ENCODE results near the gene NODAL. TPM values are rescaled to one million over a fixed set of nuclear protein-coding genes. Genes with fewer than 3 reads are reported as not detected.

NODAL gene
- total RNA-seq, 1 experiment from 2014 or later = 57.0 TPM

DNA sequence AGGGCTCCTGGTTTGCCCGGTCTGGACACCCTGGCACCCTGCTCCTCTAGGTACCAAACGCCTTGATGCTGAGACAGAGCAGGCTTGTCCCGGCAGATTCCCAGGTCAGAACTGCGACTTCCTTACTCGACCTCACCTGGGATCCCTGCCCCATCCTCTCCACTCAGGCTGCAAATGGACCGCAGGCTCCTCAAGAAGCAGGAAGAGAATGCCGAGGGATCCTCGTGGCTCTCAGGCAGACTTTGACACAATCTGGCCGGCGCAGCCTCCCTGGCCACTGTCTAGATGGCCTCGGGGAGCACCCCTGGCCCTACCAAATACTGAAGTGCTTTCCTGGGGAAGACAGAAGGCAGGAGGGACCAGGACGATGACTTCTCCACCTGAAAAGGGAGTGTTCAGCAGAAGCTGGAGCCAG is 421 bp upstream of the NODAL start:
- H3K36me3 Mint-ChIP-seq = peaks cover 6% of the 10 kb centered on the region
- ChIA-PET CTCF (interaction anchor here (0.6 to 2.4 kb wide), 15 partner anchors 11 to 296 kb away, joined by 3 to 19 read pairs (median 4); partner anchors contain the start of genes EIF4EBP2 and TYSND1), POLR2A (interaction anchor here (0.8 to 1.7 kb wide), 6 partner anchors 13 to 54 kb away, joined by 3 to 16 read pairs (median 5); partner anchors contain the start of genes EIF4EBP2 and PALD1)
- peaks cover 74% of the 10 kb centered on the region for H3K4me1 Mint-ChIP-seq
- H3K9me3 Mint-ChIP-seq = no peaks in the 10 kb centered on the region
- ATAC-seq (peak; percentile 20), DNase-seq (ENCODE audit: low spot score) (peak; percentile 55)
- no peak for TF ChIP-seq HMGA2 (CRISPR knock-in tag; IDR thresholded peaks at IDR 0.05)
- TF ChIP-seq ZNF263 (CRISPR knock-in tag; IDR thresholded peaks at IDR 0.05; ENCODE audit: low read depth) = peak; percentile 32; the same call in 1 of the 2 replicates
- peaks cover 19% of the 10 kb centered on the region for H3K27me3 Mint-ChIP-seq (ENCODE audit: low read depth)
- H3K4me3 Mint-ChIP-seq = peak overlapping the region; percentile 77
- peak overlapping the region; percentile 95 for H3K27ac Mint-ChIP-seq

DNA sequence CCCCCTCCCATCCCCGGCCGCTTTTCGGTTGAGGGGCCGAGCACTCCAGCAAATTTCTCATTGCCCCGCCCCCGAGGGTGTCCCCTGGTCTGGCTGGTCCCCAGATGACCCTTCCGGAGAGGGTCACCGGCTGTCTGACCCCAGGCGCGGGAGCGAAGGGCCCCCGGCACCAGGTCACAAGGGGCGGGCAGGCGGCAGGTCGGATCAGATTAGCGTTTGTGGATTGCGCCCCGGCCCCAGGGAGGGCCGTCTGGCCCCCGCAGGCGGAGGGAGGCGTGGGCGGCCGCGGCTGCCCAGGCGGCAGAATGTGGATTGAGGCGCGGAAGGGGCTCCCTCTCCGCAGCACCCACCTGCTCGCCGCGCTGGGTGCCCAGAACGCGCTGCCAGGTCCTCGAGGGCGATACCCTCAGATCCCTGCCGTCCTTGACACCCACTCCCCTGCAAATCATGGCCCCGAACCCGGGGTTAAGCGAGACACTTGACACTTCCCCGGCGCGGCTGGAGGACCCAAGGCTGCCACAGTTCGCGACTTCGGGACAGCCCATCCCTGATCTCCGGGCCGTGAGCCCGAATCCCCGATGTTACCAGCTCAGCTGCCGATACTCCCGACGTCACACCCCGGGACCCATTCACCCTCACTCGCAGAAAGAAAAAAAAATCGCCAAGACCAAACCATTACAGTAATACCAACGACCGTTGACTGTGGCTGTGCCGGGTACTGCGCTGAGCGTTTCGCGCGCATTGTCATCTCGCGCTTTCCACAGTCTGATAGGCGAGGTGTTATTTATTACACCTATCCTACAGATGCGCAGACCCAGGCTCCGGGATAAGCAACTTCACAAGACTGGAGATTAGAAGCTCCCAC is 953 bp downstream of the NODAL start:
- CTCF ChIA-PET = interaction anchor here (0.6 to 1.1 kb wide), 5 partner anchors 10 to 218 kb away, joined by 3 to 5 read pairs (median 4); no protein-coding TSS in a partner anchor
- POLR2A ChIA-PET = interaction anchor here (0.9 kb wide), 1 partner anchor 15 kb away, joined by 4 read pairs; no protein-coding TSS in a partner anchor
- peak overlapping the region; percentile 92 for H3K27ac Mint-ChIP-seq
- ATAC-seq (peak; percentile 3), DNase-seq (ENCODE audit: low spot score) (peak; percentile 63)
- H3K4me1 Mint-ChIP-seq = peaks cover 67% of the 10 kb centered on the region
- H3K4me3 Mint-ChIP-seq = peak overlapping the region; percentile 77
- no peaks in the 10 kb centered on the region for H3K9me3 Mint-ChIP-seq
- H3K36me3 Mint-ChIP-seq = peaks cover 9% of the 10 kb centered on the region
- peaks cover 19% of the 10 kb centered on the region for H3K27me3 Mint-ChIP-seq (ENCODE audit: low read depth)
- TF ChIP-seq ZNF317 (CRISPR knock-in tag; IDR thresholded peaks at IDR 0.05; ENCODE audit: borderline replicate concordance, low read depth) (no peak), GRHL2 (CRISPR knock-in tag; IDR thresholded peaks at IDR 0.05; ENCODE audit: insufficient replicate concordance, severe bottlenecking) (no peak), TEAD4 (CRISPR knock-in tag; IDR thresholded peaks at IDR 0.05) (no peak), GABPB1 (CRISPR knock-in tag; IDR thresholded peaks at IDR 0.05) (no peak), SP1 (CRISPR knock-in tag; conservative IDR thresholded peaks at IDR 0.05) (no peak; the same call in 1 of the 2 replicates), IRF2 (CRISPR knock-in tag; IDR thresholded peaks at IDR 0.05; ENCODE audit: borderline replicate concordance, low read depth) (no peak), GTF2I (CRISPR knock-in tag; conservative IDR thresholded peaks at IDR 0.05) (no peak), MXD4 (CRISPR knock-in tag; IDR thresholded peaks at IDR 0.05; ENCODE audit: borderline replicate concordance) (no peak), NFE2L1 (CRISPR knock-in tag; IDR thresholded peaks at IDR 0.05) (no peak), TEAD1 (CRISPR knock-in tag; IDR thresholded peaks at IDR 0.05) (no peak), ZNF232 (CRISPR knock-in tag; IDR thresholded peaks at IDR 0.05) (peak; percentile 44; the same call in 1 of the 2 replicates), ZNF416 (CRISPR knock-in tag; IDR thresholded peaks at IDR 0.05) (no peak), ZNF219 (CRISPR knock-in tag; IDR thresholded peaks at IDR 0.05; ENCODE audit: borderline replicate concordance) (no peak), FOXP1 (CRISPR knock-in tag; IDR thresholded peaks at IDR 0.05; ENCODE audit: borderline replicate concordance) (peak; percentile 40; the same call in 1 of the 2 replicates), OVOL2 (CRISPR knock-in tag; IDR thresholded peaks at IDR 0.05; ENCODE audit: borderline replicate concordance) (no peak), FOXK1 (CRISPR knock-in tag; IDR thresholded peaks at IDR 0.05) (no peak)
- TF ChIP-seq, protein P1, sequence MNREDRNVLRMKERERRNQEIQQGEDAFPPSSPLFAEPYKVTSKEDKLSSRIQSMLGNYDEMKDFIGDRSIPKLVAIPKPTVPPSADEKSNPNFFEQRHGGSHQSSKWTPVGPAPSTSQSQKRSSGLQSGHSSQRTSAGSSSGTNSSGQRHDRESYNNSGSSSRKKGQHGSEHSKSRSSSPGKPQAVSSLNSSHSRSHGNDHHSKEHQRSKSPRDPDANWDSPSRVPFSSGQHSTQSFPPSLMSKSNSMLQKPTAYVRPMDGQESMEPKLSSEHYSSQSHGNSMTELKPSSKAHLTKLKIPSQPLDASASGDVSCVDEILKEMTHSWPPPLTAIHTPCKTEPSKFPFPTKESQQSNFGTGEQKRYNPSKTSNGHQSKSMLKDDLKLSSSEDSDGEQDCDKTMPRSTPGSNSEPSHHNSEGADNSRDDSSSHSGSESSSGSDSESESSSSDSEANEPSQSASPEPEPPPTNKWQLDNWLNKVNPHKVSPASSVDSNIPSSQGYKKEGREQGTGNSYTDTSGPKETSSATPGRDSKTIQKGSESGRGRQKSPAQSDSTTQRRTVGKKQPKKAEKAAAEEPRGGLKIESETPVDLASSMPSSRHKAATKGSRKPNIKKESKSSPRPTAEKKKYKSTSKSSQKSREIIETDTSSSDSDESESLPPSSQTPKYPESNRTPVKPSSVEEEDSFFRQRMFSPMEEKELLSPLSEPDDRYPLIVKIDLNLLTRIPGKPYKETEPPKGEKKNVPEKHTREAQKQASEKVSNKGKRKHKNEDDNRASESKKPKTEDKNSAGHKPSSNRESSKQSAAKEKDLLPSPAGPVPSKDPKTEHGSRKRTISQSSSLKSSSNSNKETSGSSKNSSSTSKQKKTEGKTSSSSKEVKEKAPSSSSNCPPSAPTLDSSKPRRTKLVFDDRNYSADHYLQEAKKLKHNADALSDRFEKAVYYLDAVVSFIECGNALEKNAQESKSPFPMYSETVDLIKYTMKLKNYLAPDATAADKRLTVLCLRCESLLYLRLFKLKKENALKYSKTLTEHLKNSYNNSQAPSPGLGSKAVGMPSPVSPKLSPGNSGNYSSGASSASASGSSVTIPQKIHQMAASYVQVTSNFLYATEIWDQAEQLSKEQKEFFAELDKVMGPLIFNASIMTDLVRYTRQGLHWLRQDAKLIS (CRISPR knock-in tag; IDR thresholded peaks at IDR 0.05; ENCODE audit: borderline replicate concordance) = no peak
- TF ChIP-seq, protein P2, sequence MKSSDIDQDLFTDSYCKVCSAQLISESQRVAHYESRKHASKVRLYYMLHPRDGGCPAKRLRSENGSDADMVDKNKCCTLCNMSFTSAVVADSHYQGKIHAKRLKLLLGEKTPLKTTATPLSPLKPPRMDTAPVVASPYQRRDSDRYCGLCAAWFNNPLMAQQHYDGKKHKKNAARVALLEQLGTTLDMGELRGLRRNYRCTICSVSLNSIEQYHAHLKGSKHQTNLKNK (CRISPR knock-in tag; IDR thresholded peaks at IDR 0.05) = no peak
- TF ChIP-seq, protein P3, sequence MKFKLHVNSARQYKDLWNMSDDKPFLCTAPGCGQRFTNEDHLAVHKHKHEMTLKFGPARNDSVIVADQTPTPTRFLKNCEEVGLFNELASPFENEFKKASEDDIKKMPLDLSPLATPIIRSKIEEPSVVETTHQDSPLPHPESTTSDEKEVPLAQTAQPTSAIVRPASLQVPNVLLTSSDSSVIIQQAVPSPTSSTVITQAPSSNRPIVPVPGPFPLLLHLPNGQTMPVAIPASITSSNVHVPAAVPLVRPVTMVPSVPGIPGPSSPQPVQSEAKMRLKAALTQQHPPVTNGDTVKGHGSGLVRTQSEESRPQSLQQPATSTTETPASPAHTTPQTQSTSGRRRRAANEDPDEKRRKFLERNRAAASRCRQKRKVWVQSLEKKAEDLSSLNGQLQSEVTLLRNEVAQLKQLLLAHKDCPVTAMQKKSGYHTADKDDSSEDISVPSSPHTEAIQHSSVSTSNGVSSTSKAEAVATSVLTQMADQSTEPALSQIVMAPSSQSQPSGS (CRISPR knock-in tag; IDR thresholded peaks at IDR 0.05; ENCODE audit: borderline replicate concordance, low read depth) = no peak
- TF ChIP-seq, protein P4, sequence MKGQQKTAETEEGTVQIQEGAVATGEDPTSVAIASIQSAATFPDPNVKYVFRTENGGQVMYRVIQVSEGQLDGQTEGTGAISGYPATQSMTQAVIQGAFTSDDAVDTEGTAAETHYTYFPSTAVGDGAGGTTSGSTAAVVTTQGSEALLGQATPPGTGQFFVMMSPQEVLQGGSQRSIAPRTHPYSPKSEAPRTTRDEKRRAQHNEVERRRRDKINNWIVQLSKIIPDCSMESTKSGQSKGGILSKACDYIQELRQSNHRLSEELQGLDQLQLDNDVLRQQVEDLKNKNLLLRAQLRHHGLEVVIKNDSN (CRISPR knock-in tag; IDR thresholded peaks at IDR 0.05) = peak; percentile 35; the same call in 1 of the 2 replicates
- TF ChIP-seq, protein P5, sequence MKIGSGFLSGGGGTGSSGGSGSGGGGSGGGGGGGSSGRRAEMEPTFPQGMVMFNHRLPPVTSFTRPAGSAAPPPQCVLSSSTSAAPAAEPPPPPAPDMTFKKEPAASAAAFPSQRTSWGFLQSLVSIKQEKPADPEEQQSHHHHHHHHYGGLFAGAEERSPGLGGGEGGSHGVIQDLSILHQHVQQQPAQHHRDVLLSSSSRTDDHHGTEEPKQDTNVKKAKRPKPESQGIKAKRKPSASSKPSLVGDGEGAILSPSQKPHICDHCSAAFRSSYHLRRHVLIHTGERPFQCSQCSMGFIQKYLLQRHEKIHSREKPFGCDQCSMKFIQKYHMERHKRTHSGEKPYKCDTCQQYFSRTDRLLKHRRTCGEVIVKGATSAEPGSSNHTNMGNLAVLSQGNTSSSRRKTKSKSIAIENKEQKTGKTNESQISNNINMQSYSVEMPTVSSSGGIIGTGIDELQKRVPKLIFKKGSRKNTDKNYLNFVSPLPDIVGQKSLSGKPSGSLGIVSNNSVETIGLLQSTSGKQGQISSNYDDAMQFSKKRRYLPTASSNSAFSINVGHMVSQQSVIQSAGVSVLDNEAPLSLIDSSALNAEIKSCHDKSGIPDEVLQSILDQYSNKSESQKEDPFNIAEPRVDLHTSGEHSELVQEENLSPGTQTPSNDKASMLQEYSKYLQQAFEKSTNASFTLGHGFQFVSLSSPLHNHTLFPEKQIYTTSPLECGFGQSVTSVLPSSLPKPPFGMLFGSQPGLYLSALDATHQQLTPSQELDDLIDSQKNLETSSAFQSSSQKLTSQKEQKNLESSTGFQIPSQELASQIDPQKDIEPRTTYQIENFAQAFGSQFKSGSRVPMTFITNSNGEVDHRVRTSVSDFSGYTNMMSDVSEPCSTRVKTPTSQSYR (CRISPR knock-in tag; IDR thresholded peaks at IDR 0.05) = no peak
- TF ChIP-seq, protein P6, sequence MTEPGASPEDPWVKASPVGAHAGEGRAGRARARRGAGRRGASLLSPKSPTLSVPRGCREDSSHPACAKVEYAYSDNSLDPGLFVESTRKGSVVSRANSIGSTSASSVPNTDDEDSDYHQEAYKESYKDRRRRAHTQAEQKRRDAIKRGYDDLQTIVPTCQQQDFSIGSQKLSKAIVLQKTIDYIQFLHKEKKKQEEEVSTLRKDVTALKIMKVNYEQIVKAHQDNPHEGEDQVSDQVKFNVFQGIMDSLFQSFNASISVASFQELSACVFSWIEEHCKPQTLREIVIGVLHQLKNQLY (CRISPR knock-in tag; IDR thresholded peaks at IDR 0.05) = no peak

Data from WTC11 (cell line).